Measurements from ENCODE around the gene SAXO2. TPM values are rescaled to one million over a fixed set of nuclear protein-coding genes. Genes with fewer than 3 reads are reported as not detected.
"Not testable (repeated sequence)": the region's sequence is repeated elsewhere in the genome, so short reads cannot be mapped to it uniquely, and the experiment has no call there.

SAXO2 gene
- total and polyA plus RNA-seq, 5 donors from 2014 or later: 0.34 to 7.4 TPM; not detected in 3

DNA sequence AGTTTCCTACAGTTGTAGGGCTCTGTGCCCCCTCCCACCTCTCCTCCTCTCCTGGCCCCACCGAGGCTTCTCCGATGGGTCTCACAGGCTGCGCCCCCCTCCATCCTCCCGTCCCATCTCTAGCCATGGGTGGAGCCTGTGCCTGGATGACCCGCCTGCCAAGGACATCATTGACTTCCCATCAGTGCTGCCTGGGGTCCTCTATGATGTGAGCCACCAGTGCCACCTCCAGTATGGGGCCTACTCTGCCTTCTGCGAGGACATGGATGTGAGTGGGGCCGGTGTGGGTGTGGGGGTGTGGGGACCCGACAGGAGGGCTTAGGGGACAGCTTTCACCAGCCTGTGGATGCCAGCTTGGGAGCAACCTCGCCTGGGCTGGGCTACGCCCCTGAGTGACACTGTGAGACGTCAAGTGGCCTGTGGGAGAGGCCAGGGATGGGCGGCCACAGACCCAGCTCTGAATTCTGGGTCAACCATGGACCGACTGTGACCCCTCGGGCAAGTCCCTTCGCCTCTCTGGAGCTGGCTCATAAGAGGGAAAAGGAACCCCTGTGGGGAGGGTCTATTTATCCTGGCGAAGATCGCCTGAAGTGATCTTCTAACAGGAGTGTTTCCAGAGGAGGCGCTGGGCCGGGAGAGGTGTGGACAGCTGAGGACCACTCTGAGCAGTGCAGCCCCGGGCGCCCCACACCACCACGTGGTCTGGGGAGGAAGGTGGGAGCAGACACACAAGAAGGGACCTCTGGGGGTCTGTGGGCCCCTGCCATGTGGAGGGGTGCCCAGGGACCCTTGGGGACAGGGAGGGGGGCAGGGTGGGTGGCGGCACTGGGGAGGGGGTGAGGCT, 53.9 kb downstream of the SAXO2 start:
- H3K4me1 ChIP-seq (ENCODE audit: control insufficient read depth, insufficient read depth, low read length, poor library complexity, severe bottlenecking); H3K36me3 Mint-ChIP-seq; H3K4me3 ChIP-seq (ENCODE audit: low read depth, low read length); ATAC-seq (ENCODE audit: low read depth in 2 of 2); H3K36me3 ChIP-seq (ENCODE audit: control insufficient read depth, insufficient read depth, low read length); H3K9me3 ChIP-seq (ENCODE audit: control insufficient read depth in 2 of 2, low read length in 2 of 2); H3K27ac ChIP-seq (ENCODE audit: insufficient read depth, low read length, poor library complexity, severe bottlenecking); H3K27ac Mint-ChIP-seq; H3K27me3 ChIP-seq (ENCODE audit: control insufficient read depth, insufficient read depth, low read length); H3K9me3 Mint-ChIP-seq; H3K27me3 Mint-ChIP-seq; H3K4me1 Mint-ChIP-seq; H3K4me3 Mint-ChIP-seq; DNase-seq: not testable (repeated sequence)

DNA sequence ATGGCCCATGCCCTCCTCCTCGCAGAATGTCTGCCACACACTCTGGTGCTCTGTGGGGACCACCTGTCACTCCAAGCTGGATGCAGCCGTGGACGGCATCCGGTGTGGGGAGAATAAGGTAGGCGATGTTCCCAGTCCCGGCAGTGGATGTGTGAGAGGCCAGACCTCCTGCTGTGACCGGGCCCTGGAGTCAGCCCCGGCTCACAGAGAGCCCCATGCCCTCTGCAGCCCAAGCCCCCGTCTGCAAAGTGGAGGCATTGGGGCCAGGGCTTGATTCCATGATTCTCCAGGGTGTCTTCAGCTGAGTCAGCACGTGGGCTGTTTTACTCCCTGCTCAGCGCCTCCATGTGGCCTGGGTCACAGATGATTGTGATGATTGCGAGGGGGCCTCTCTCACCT, 54.5 kb downstream of the SAXO2 start:
- H3K27ac ChIP-seq (ENCODE audit: insufficient read depth, low read length, poor library complexity, severe bottlenecking): no peak overlapping the region
- H3K4me1 ChIP-seq (ENCODE audit: control insufficient read depth, insufficient read depth, low read length, poor library complexity, severe bottlenecking): no peaks in the 10 kb centered on the region
- Mint-ChIP-seq H3K4me3 (no peak overlapping the region), H3K9me3 (no peaks in the 10 kb centered on the region), H3K36me3 (no peaks in the 10 kb centered on the region), H3K27me3 (peaks cover 8% of the 10 kb centered on the region), H3K4me1 (no peaks in the 10 kb centered on the region), H3K27ac (no peak overlapping the region)
- ATAC-seq (ENCODE audit: low read depth in 2 of 2) (no peak), DNase-seq (no peak)
- H3K36me3 ChIP-seq (ENCODE audit: control insufficient read depth, insufficient read depth, low read length): no peaks in the 10 kb centered on the region
- H3K4me3 ChIP-seq (ENCODE audit: low read depth, low read length): no peak overlapping the region
- no peaks in the 10 kb centered on the region for H3K9me3 ChIP-seq (ENCODE audit: control insufficient read depth in 2 of 2, low read length in 2 of 2)
- no peaks in the 10 kb centered on the region for H3K27me3 ChIP-seq (ENCODE audit: control insufficient read depth, insufficient read depth, low read length)

DNA sequence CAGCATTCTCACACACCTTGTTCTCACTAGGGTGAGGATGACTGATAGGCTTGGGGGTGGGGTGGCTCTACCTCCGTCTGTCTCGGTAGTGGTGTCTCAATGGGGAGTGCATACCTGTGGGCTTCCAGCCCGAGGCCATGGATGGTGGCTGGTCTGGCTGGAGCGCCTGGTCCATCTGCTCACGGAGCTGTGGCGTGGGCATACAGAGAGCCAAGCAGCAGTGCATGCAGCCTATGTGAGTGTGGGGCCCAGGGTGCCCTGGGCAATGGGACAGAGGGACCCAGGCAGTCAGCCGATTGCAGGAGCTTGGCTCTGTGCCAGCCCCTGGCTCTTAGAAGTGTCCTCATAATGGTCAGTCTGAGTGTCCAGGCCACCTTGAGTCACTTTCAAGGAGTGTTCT, 54.9 kb downstream of the SAXO2 start:
- H3K27me3 Mint-ChIP-seq: not testable (repeated sequence)

DNA sequence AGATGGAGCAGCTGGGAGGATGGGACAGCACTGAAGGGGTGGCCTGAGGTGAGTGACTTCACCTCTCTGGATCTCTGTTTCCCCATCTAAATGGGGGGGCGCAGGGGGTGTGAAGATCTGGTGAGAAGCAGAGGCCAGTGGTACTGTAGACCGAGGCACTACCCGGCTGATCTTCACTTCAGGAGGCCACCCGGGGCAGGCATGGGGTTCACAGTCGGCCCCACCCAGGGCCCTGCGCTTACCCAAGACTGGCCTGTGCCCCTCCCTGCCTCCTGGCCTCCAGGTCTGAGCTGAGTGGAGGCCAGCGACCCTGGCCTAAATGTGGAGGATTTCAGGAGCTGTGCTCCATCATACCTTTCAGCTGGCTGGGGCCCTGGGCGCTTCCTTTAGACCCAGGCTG, 55.7 kb downstream of the SAXO2 start:
- H3K4me3 Mint-ChIP-seq; H3K9me3 ChIP-seq (ENCODE audit: control insufficient read depth in 2 of 2, low read length in 2 of 2); H3K36me3 Mint-ChIP-seq; H3K27ac ChIP-seq (ENCODE audit: insufficient read depth, low read length, poor library complexity, severe bottlenecking); H3K9me3 Mint-ChIP-seq; DNase-seq; ATAC-seq (ENCODE audit: low read depth in 2 of 2); H3K4me1 Mint-ChIP-seq; H3K27ac Mint-ChIP-seq; H3K27me3 Mint-ChIP-seq; H3K27me3 ChIP-seq (ENCODE audit: control insufficient read depth, insufficient read depth, low read length); H3K4me3 ChIP-seq (ENCODE audit: low read depth, low read length); H3K36me3 ChIP-seq (ENCODE audit: control insufficient read depth, insufficient read depth, low read length); H3K4me1 ChIP-seq (ENCODE audit: control insufficient read depth, insufficient read depth, low read length, poor library complexity, severe bottlenecking): not testable (repeated sequence)

More for the DNA sequence above, 54.9 kb downstream of the SAXO2 start:
- not testable (repeated sequence) for H3K4me3 Mint-ChIP-seq; H3K9me3 Mint-ChIP-seq; ATAC-seq (ENCODE audit: low read depth in 2 of 2); DNase-seq; H3K4me1 ChIP-seq (ENCODE audit: control insufficient read depth, insufficient read depth, low read length, poor library complexity, severe bottlenecking); H3K9me3 ChIP-seq (ENCODE audit: control insufficient read depth in 2 of 2, low read length in 2 of 2); H3K36me3 ChIP-seq (ENCODE audit: control insufficient read depth, insufficient read depth, low read length); H3K4me3 ChIP-seq (ENCODE audit: low read depth, low read length); H3K27me3 ChIP-seq (ENCODE audit: control insufficient read depth, insufficient read depth, low read length); H3K4me1 Mint-ChIP-seq; H3K36me3 Mint-ChIP-seq; H3K27ac ChIP-seq (ENCODE audit: insufficient read depth, low read length, poor library complexity, severe bottlenecking); H3K27ac Mint-ChIP-seq

DNA sequence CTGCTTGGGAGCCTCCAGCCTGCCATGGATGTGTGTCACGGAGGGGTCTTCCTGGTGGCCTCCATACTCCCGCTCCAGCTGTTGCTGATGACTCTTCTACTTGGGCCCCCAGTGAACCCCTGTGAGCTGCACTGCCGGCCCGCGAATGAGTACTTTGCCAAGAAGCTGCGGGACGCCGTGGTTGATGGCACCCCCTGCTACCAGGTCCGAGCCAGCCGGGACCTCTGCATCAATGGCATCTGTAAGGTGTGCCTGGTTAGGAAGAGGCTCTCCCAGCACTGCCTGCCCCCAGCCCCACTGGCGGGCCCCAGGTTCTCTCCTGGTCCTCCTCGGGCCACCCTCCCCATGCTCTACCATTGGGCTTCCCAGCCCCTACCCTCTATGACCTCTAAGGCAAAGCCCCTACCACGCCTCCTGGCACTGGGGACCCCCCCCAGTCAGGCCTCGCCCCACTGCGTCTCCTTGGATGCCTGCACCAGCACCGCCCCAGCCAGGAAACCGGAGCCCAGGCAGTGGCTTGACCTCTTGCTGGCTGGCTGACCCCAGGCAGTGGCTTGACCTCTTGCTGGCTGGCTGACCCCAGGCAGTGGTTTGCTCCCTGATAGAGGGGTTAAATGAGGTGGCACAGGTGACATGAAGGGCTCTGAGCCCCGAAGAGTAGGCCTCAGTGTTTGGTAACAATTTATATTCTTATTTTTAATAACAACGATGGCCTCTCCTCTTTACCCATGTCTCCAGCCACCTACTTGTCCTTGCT, 57.1 kb downstream of the SAXO2 start:
- H3K36me3 Mint-ChIP-seq; H3K27ac Mint-ChIP-seq; H3K4me3 Mint-ChIP-seq; H3K36me3 ChIP-seq (ENCODE audit: control insufficient read depth, insufficient read depth, low read length); H3K9me3 ChIP-seq (ENCODE audit: control insufficient read depth in 2 of 2, low read length in 2 of 2); ATAC-seq (ENCODE audit: low read depth in 2 of 2); H3K4me1 Mint-ChIP-seq; H3K4me1 ChIP-seq (ENCODE audit: control insufficient read depth, insufficient read depth, low read length, poor library complexity, severe bottlenecking); H3K27me3 Mint-ChIP-seq; H3K9me3 Mint-ChIP-seq; H3K27ac ChIP-seq (ENCODE audit: insufficient read depth, low read length, poor library complexity, severe bottlenecking); H3K4me3 ChIP-seq (ENCODE audit: low read depth, low read length); DNase-seq; H3K27me3 ChIP-seq (ENCODE audit: control insufficient read depth, insufficient read depth, low read length): not testable (repeated sequence)

DNA sequence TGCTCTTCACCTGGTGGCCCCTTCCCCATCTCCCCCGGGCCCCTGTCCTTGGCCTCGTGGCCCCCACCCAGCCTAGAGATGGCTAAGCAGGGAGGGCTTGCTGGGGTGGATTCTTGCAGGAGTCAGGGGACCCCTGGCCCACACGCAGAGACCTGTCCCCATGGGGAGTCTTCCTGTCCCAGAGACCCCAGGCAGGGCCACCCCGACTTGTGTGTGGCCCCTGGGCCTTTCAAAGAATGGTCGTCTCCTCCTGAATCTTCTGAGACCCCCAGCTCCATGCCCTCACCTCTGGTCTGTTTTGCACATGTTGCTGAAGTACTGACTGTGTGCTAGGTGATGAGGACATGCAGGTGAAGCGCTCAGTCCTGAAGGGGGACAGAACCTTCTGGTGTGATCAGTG, 58.2 kb downstream of the SAXO2 start:
- H3K27me3 Mint-ChIP-seq; H3K4me1 Mint-ChIP-seq; H3K36me3 Mint-ChIP-seq; DNase-seq; H3K4me3 Mint-ChIP-seq; ATAC-seq (ENCODE audit: low read depth in 2 of 2); H3K27ac Mint-ChIP-seq; H3K27me3 ChIP-seq (ENCODE audit: control insufficient read depth, insufficient read depth, low read length); H3K9me3 Mint-ChIP-seq; H3K9me3 ChIP-seq (ENCODE audit: control insufficient read depth in 2 of 2, low read length in 2 of 2); H3K4me1 ChIP-seq (ENCODE audit: control insufficient read depth, insufficient read depth, low read length, poor library complexity, severe bottlenecking); H3K4me3 ChIP-seq (ENCODE audit: low read depth, low read length); H3K36me3 ChIP-seq (ENCODE audit: control insufficient read depth, insufficient read depth, low read length); H3K27ac ChIP-seq (ENCODE audit: insufficient read depth, low read length, poor library complexity, severe bottlenecking): not testable (repeated sequence)

DNA sequence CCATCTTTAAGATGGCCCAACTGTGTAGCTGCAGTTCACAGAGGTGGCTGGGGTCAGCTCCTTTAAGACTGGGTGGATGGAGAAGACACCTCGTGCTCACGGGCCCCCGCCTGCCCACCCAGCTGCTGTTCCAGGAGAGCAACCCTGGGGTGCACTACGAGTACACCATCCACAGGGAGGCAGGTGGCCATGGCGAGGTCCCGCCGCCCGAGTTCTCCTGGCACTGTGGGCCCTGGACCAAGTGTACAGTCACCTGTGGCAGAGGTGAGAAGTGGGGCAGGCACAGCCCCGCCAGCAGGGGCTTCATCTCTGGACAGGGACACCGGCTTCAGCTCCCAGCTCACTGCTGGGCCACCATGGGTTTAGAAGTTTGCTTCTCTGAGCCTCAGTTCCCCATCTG, 59.9 kb downstream of the SAXO2 start:
- not testable (repeated sequence) for H3K36me3 Mint-ChIP-seq; DNase-seq; H3K4me1 ChIP-seq (ENCODE audit: control insufficient read depth, insufficient read depth, low read length, poor library complexity, severe bottlenecking); H3K4me3 Mint-ChIP-seq; H3K27ac Mint-ChIP-seq; H3K4me3 ChIP-seq (ENCODE audit: low read depth, low read length); H3K27ac ChIP-seq (ENCODE audit: insufficient read depth, low read length, poor library complexity, severe bottlenecking); H3K4me1 Mint-ChIP-seq; H3K9me3 ChIP-seq (ENCODE audit: control insufficient read depth in 2 of 2, low read length in 2 of 2); H3K36me3 ChIP-seq (ENCODE audit: control insufficient read depth, insufficient read depth, low read length); H3K27me3 Mint-ChIP-seq; H3K27me3 ChIP-seq (ENCODE audit: control insufficient read depth, insufficient read depth, low read length); H3K9me3 Mint-ChIP-seq; ATAC-seq (ENCODE audit: low read depth in 2 of 2)

DNA sequence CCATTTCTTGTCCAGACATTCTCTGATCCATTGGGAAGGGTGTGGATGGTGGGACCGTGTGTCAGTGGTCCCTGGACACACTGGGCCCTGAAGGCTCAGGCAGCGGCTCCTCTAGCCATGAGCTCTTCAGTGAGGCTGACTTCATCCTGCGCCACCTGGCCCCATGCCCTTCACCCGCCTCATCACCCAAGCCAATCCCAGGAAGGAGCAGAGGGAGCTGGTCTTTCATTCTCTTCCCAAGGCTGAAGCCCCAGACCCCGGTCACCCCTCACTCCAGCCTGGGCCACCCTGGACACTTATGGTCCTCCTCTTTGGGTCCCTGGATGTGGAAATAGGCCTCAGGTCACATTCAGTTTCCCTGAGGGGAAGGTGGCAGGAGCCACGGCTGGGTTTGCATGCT, 62.2 kb downstream of the SAXO2 start:
- H3K27me3 ChIP-seq (ENCODE audit: control insufficient read depth, insufficient read depth, low read length); H3K4me1 ChIP-seq (ENCODE audit: control insufficient read depth, insufficient read depth, low read length, poor library complexity, severe bottlenecking); H3K27me3 Mint-ChIP-seq; ATAC-seq (ENCODE audit: low read depth in 2 of 2); H3K4me1 Mint-ChIP-seq; H3K27ac Mint-ChIP-seq; H3K9me3 Mint-ChIP-seq; H3K36me3 ChIP-seq (ENCODE audit: control insufficient read depth, insufficient read depth, low read length); H3K36me3 Mint-ChIP-seq; H3K4me3 ChIP-seq (ENCODE audit: low read depth, low read length); H3K9me3 ChIP-seq (ENCODE audit: control insufficient read depth in 2 of 2, low read length in 2 of 2); H3K27ac ChIP-seq (ENCODE audit: insufficient read depth, low read length, poor library complexity, severe bottlenecking); DNase-seq; H3K4me3 Mint-ChIP-seq: not testable (repeated sequence)

Data from CD4-positive, CD25-positive, alpha-beta regulatory T cell (primary cell).